MG63 (cell line): ENCODE data around the gene NPLOC4. TPM values are rescaled to one million over a fixed set of nuclear protein-coding genes. Genes with fewer than 3 reads are reported as not detected.
A peak's percentile ranks its signal among the peaks of the same experiment; 100 is the strongest.

Source experiments
- DNase-seq: peaks from one replicate; pipeline ENCODE4 v3.0.0-alpha.2; 2020
- H3K27me3 ChIP-seq: fragments of 250-450 bp; sonication (Bioruptor Pico); 2 replicates; pipeline ENCODE4 v1.5.1; 2020; ENCODE audit warnings: mild to moderate bottlenecking, moderate library complexity
- H3K36me3 ChIP-seq: fragments of 250-450 bp; sonication (Bioruptor Pico); 2 replicates; pipeline ENCODE4 v1.5.1; 2020; ENCODE audit warnings: mild to moderate bottlenecking, moderate library complexity
- H3K4me3 ChIP-seq: fragments of 250-450 bp; sonication (Bioruptor Pico); 2 replicates; pipeline ENCODE4 v1.5.1; 2020; ENCODE audit warnings: mild to moderate bottlenecking, moderate library complexity
- H3K9me3 ChIP-seq: fragments of 250-450 bp; sonication (Bioruptor Pico); 2 replicates; pipeline ENCODE4 v1.5.1; 2020; ENCODE audit warnings: mild to moderate bottlenecking, moderate library complexity
- total RNA-seq: library from RNA; depleted of rRNA; stranded (reverse); fragments of >200 nt; shearing (Covaris generic); gene quantifications from 2 replicates; pipeline ENCODE4 v1.2.3, GENCODE V29; 2014; ENCODE audit warnings: low replicate concordance

NPLOC4 gene
- total RNA-seq, 1 experiment from 2014 or later = 157 TPM

- H3K9me3 ChIP-seq = no peaks in the 10 kb centered on the region
- no peak for DNase-seq
- peaks cover 21% of the 10 kb centered on the region for H3K36me3 ChIP-seq
- no peaks in the 10 kb centered on the region for H3K27me3 ChIP-seq
- H3K4me3 ChIP-seq = no peak overlapping the region
Measured at GRCh38 chr17:81517339-81518112, 119.4 kb downstream of the NPLOC4 start.

GRCh38 chr17:81517009-81517338 lies 119.9 kb downstream of the NPLOC4 start:
- H3K9me3 ChIP-seq = no peaks in the 10 kb centered on the region
- DNase-seq = no peak
- H3K4me3 ChIP-seq = no peak overlapping the region
- no peaks in the 10 kb centered on the region for H3K27me3 ChIP-seq
- H3K36me3 ChIP-seq = peaks cover 26% of the 10 kb centered on the region

GRCh38 chr17:81516439-81516838 lies 120.5 kb downstream of the NPLOC4 start:
- peaks cover 31% of the 10 kb centered on the region for H3K36me3 ChIP-seq
- no peaks in the 10 kb centered on the region for H3K27me3 ChIP-seq
- peak overlapping the region; percentile 89 for H3K4me3 ChIP-seq
- no peaks in the 10 kb centered on the region for H3K9me3 ChIP-seq
- no peak for DNase-seq

- Histone ChIP-seq H3K36me3 (peaks cover 40% of the 10 kb centered on the region), H3K9me3 (no peaks in the 10 kb centered on the region), H3K4me3 (peak overlapping the region; percentile 89), H3K27me3 (no peaks in the 10 kb centered on the region)
- no peak for DNase-seq
Measured at GRCh38 chr17:81515530-81516041, 121.3 kb downstream of the NPLOC4 start.

- peak; percentile 92 for DNase-seq
- Histone ChIP-seq H3K9me3 (no peaks in the 10 kb centered on the region), H3K4me3 (peak overlapping the region; percentile 89), H3K36me3 (peaks cover 46% of the 10 kb centered on the region), H3K27me3 (no peaks in the 10 kb centered on the region)
Measured at GRCh38 chr17:81514739-81515529, 122.0 kb downstream of the NPLOC4 start.

- H3K4me3 ChIP-seq = peak overlapping the region; percentile 89
- H3K36me3 ChIP-seq = peaks cover 51% of the 10 kb centered on the region
- no peak for DNase-seq
- no peaks in the 10 kb centered on the region for H3K27me3 ChIP-seq
- H3K9me3 ChIP-seq = no peaks in the 10 kb centered on the region
Measured at GRCh38 chr17:81514489-81514738, 122.5 kb downstream of the NPLOC4 start.

GRCh38 chr17:81513753-81514488 lies 123.0 kb downstream of the NPLOC4 start:
- Histone ChIP-seq H3K27me3 (no peaks in the 10 kb centered on the region), H3K9me3 (no peaks in the 10 kb centered on the region), H3K4me3 (peak overlapping the region; percentile 89), H3K36me3 (peaks cover 56% of the 10 kb centered on the region)
- DNase-seq = peak; percentile 82

- peak; percentile 80 for DNase-seq
- no peaks in the 10 kb centered on the region for H3K9me3 ChIP-seq
- peak overlapping the region; percentile 89 for H3K4me3 ChIP-seq
- no peaks in the 10 kb centered on the region for H3K27me3 ChIP-seq
- peaks cover 59% of the 10 kb centered on the region for H3K36me3 ChIP-seq
Measured at GRCh38 chr17:81513372-81513752, 123.5 kb downstream of the NPLOC4 start.

GRCh38 chr17:81512562-81513371 lies 124.1 kb downstream of the NPLOC4 start, which contains the start of gene ACTG1:
ACTG1 (minus strand) TSS chr17:81512799; CDS start chr17:81512354, 445 bp downstream.
- H3K4me3 ChIP-seq = peak within 1 kb of the TSS; percentile 95
- peaks cover 59% of the 10 kb centered on the region for H3K36me3 ChIP-seq
- peak; percentile 96 for DNase-seq
- H3K27me3 ChIP-seq = no peaks in the 10 kb centered on the region
- H3K9me3 ChIP-seq = no peaks in the 10 kb centered on the region

GRCh38 chr17:81511804-81512561 lies 124.9 kb downstream of the NPLOC4 start:
- peak; percentile 50 for DNase-seq
- Histone ChIP-seq H3K27me3 (no peaks in the 10 kb centered on the region), H3K9me3 (no peaks in the 10 kb centered on the region), H3K4me3 (peak overlapping the region; percentile 95), H3K36me3 (peaks cover 55% of the 10 kb centered on the region)

- Histone ChIP-seq H3K9me3 (no peaks in the 10 kb centered on the region), H3K27me3 (no peaks in the 10 kb centered on the region), H3K4me3 (peak overlapping the region; percentile 95), H3K36me3 (peaks cover 51% of the 10 kb centered on the region)
- no peak for DNase-seq
Measured at GRCh38 chr17:81511554-81511803, 125.4 kb downstream of the NPLOC4 start.

GRCh38 chr17:81510785-81511553 lies 125.9 kb downstream of the NPLOC4 start:
- Histone ChIP-seq H3K4me3 (peak overlapping the region; percentile 95), H3K9me3 (no peaks in the 10 kb centered on the region), H3K27me3 (no peaks in the 10 kb centered on the region), H3K36me3 (peaks cover 46% of the 10 kb centered on the region)
- no peak for DNase-seq

GRCh38 chr17:81509972-81510784 lies 126.7 kb downstream of the NPLOC4 start:
- Histone ChIP-seq H3K4me3 (peak overlapping the region; percentile 95), H3K36me3 (peaks cover 39% of the 10 kb centered on the region)
- no peak for DNase-seq

GRCh38 chr17:81509207-81509971 lies 127.5 kb downstream of the NPLOC4 start:
- Histone ChIP-seq H3K36me3 (peaks cover 38% of the 10 kb centered on the region), H3K9me3 (no peaks in the 10 kb centered on the region), H3K27me3 (no peaks in the 10 kb centered on the region), H3K4me3 (peak overlapping the region; percentile 95)
- no peak for DNase-seq

More at GRCh38 chr17:81509972-81510784, 126.7 kb downstream of the NPLOC4 start:
- Histone ChIP-seq H3K9me3 (no peaks in the 10 kb centered on the region), H3K27me3 (no peaks in the 10 kb centered on the region)
